Activated CD4-positive, alpha-beta T cell treated with anti-CD3 and anti-CD28 coated beads, Interleukin-2, amount 50 U/mL, for 1 hour (primary cell): Measurements from ENCODE around the gene CASKIN1.
"Not testable (repeated sequence)": the region's sequence is repeated elsewhere in the genome, so short reads cannot be mapped to it uniquely, and the experiment has no call there.

Experiments
- DNase-seq: peaks from one replicate; pipeline ENCODE4 v3.0.0-alpha.2; 2020

CASKIN1 gene

GRCh38 chr16:2129251-2129650 is 67.2 kb downstream of the CASKIN1 start:
- not testable (repeated sequence) for DNase-seq

- not testable (repeated sequence) for DNase-seq
These were observed 68.7 kb downstream of the CASKIN1 start for GRCh38 chr16:2127630-2128280.
